GM12874 (cell line): ENCODE measurements around the gene STK17A.

Source experiments
- CTCF ChIP-seq: IDR thresholded peaks from 2 replicates; pipeline ENCODE4 v1.5.1; 2011; ENCODE audit warnings: low read depth, mild to moderate bottlenecking, control low read depth, low read length, moderate library complexity; ENCODE audit not compliant: insufficient read depth

Gene STK17A

GRCh38 chr7:43660141-43660540 lies 77.2 kb downstream of the STK17A start:
- no peak for TF ChIP-seq CTCF

- TF ChIP-seq CTCF = no peak
Measured at GRCh38 chr7:43664681-43665080, 81.8 kb downstream of the STK17A start.

- no peak for TF ChIP-seq CTCF
Measured at GRCh38 chr7:43666938-43667337, 84.0 kb downstream of the STK17A start.

GRCh38 chr7:43668035-43668434 lies 85.1 kb downstream of the STK17A start:
- TF ChIP-seq CTCF = no peak

- TF ChIP-seq CTCF = no peak
Measured at GRCh38 chr7:43669286-43670081, 86.6 kb downstream of the STK17A start.

- TF ChIP-seq CTCF = no peak
Measured at GRCh38 chr7:43671521-43671920, 88.6 kb downstream of the STK17A start.

- TF ChIP-seq CTCF = no peak
Measured at GRCh38 chr7:43674559-43675436, 91.9 kb downstream of the STK17A start.
